Loucy (cell line): ENCODE measurements around the gene MUC5AC.
"Not testable (repeated sequence)": the region's sequence is repeated elsewhere in the genome, so short reads cannot be mapped to it uniquely, and the experiment has no call there.

ENCODE experiments used
- EZH2phosphoT487 ChIP-seq: fragments of 200-600 bp; IDR thresholded peaks from 2 replicates; pipeline ENCODE4 v1.6.1; 2018; ENCODE audit warnings: antibody characterized with exemption, mild to moderate bottlenecking, moderate library complexity, borderline replicate concordance
- TF ChIP-seq, protein P1 (sequence below): fragments of 200-600 bp; sonication (generic); conservative IDR thresholded peaks from 2 replicates; pipeline ENCODE4 v1.5.1; 2014; ENCODE audit warnings: mild to moderate bottlenecking, antibody characterized with exemption, low read length

DNA sequence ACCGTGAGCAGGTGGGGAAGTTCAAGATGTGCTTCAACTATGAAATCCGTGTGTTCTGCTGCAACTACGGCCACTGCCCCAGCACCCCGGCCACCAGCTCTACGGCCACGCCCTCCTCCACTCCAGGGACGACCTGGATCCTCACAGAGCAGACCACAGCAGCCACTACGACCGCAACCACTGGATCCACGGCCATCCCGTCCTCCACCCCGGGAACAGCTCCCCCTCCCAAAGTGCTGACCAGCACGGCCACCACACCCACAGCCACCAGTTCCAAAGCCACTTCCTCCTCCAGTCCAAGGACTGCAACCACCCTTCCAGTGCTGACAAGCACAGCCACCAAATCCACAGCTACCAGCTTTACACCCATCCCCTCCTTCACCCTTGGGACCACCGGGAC is 88.0 kb downstream of the MUC5AC start:
- TF ChIP-seq, protein P1, sequence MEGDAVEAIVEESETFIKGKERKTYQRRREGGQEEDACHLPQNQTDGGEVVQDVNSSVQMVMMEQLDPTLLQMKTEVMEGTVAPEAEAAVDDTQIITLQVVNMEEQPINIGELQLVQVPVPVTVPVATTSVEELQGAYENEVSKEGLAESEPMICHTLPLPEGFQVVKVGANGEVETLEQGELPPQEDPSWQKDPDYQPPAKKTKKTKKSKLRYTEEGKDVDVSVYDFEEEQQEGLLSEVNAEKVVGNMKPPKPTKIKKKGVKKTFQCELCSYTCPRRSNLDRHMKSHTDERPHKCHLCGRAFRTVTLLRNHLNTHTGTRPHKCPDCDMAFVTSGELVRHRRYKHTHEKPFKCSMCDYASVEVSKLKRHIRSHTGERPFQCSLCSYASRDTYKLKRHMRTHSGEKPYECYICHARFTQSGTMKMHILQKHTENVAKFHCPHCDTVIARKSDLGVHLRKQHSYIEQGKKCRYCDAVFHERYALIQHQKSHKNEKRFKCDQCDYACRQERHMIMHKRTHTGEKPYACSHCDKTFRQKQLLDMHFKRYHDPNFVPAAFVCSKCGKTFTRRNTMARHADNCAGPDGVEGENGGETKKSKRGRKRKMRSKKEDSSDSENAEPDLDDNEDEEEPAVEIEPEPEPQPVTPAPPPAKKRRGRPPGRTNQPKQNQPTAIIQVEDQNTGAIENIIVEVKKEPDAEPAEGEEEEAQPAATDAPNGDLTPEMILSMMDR = not testable (repeated sequence)
- not testable (repeated sequence) for TF ChIP-seq EZH2phosphoT487
